ENCODE results near the gene GRB7.
"Not testable (repeated sequence)": the region's sequence is repeated elsewhere in the genome, so short reads cannot be mapped to it uniquely, and the experiment has no call there.

Gene GRB7

DNA sequence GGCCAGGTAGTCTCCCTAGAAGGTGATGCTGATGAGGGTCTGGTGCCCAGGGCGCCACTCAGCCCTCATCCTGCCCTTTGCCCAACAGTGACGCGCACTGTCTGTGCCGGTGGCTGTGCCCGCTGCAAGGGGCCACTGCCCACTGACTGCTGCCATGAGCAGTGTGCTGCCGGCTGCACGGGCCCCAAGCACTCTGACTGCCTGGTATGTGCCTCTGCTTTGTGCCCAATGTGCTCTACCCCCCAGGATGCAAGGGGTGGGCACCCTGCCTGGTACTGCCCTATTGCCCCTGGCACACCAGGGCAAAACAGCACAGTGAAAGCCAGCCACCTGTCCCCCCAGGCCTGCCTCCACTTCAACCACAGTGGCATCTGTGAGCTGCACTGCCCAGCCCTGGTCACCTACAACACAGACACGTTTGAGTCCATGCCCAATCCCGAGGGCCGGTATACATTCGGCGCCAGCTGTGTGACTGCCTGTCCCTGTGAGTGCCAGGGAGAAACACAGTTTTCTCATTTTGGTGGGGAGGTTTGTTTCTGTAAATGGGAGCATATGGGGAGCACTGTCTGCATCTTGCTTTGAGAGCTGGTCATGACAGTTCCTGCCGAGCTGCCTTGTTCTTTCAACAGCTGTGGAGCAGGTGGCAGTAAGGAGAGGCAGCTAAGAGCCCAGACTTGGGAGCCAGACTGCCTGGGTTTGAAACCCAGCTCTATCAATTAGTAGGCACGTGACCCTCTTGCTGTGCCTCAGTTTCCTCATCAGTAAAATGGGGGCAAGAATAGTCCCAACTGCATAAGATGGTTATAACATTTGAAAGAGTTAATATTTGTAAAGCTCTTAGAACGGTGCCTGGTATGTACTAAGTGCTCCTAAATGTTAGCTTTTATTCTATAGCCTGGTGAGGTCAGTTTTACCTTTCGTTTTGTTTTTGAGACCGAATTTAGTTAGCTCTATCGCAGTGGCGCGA, 27.5 kb upstream of the GRB7 start:
- Histone ChIP-seq H3K36me3 (ENCODE audit: insufficient read depth, low read length) (peaks cover 48% of the 10 kb centered on the region), H3K4me3 (ENCODE audit: low read length) (no peak overlapping the region), H3K27me3 (ENCODE audit: control insufficient read depth, insufficient read depth, low read length) (no peaks in the 10 kb centered on the region), H3K9me3 (replicated peaks; ENCODE audit: low read length) (no peaks in the 10 kb centered on the region), H3K4me1 (ENCODE audit: control insufficient read depth, insufficient read depth, low read length) (peaks cover 12% of the 10 kb centered on the region), H3K9ac (ENCODE audit: low read depth, low read length) (no peak overlapping the region), H3K4me2 (ENCODE audit: low read length) (no peak overlapping the region)

DNA sequence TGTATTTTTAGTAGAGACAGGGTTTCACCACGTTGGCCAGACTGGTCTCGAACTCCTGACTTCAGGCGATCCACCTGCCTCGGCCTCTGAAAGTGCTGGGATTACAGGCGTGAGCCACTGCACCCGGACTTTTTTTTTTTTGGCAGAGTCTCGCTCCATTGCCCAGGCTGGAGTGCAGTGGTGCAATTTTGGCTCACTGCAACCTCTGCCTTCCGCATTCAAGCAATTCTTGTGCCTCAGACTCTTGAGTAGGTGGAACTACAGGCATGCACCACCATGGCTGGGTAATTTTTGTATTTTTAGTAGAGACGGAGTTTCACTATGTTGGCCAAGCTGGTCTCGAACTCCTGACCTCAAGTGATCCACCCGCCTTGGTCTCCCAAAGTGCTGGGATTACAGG, 26.7 kb upstream of the GRB7 start:
- H3K36me3 ChIP-seq (ENCODE audit: insufficient read depth, low read length), result peaks cover 54% of the 10 kb centered on the region
- not testable (repeated sequence) for H3K9ac ChIP-seq (ENCODE audit: low read depth, low read length); H3K9me3 ChIP-seq (replicated peaks; ENCODE audit: low read length); H3K4me2 ChIP-seq (ENCODE audit: low read length); H3K4me3 ChIP-seq (ENCODE audit: low read length); H3K4me1 ChIP-seq (ENCODE audit: control insufficient read depth, insufficient read depth, low read length); H3K27me3 ChIP-seq (ENCODE audit: control insufficient read depth, insufficient read depth, low read length)

DNA sequence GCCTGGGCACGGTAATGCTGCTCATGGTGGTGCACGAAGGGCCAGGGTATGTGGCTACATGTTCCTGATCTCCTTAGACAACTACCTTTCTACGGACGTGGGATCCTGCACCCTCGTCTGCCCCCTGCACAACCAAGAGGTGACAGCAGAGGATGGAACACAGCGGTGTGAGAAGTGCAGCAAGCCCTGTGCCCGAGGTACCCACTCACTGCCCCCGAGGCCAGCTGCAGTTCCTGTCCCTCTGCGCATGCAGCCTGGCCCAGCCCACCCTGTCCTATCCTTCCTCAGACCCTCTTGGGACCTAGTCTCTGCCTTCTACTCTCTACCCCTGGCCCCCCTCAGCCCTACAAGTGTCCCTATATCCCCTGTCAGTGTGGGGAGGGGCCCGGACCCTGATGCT, 25.9 kb upstream of the GRB7 start:
- H3K9ac ChIP-seq (ENCODE audit: low read depth, low read length), result no peak overlapping the region
- no peak overlapping the region for H3K4me3 ChIP-seq (ENCODE audit: low read length)
- H3K36me3 ChIP-seq (ENCODE audit: insufficient read depth, low read length), result peaks cover 57% of the 10 kb centered on the region
- H3K4me2 ChIP-seq (ENCODE audit: low read length), result no peak overlapping the region
- no peaks in the 10 kb centered on the region for H3K4me1 ChIP-seq (ENCODE audit: control insufficient read depth, insufficient read depth, low read length)
- H3K27me3 ChIP-seq (ENCODE audit: control insufficient read depth, insufficient read depth, low read length), result no peaks in the 10 kb centered on the region
- H3K9me3 ChIP-seq (replicated peaks; ENCODE audit: low read length), result no peaks in the 10 kb centered on the region

DNA sequence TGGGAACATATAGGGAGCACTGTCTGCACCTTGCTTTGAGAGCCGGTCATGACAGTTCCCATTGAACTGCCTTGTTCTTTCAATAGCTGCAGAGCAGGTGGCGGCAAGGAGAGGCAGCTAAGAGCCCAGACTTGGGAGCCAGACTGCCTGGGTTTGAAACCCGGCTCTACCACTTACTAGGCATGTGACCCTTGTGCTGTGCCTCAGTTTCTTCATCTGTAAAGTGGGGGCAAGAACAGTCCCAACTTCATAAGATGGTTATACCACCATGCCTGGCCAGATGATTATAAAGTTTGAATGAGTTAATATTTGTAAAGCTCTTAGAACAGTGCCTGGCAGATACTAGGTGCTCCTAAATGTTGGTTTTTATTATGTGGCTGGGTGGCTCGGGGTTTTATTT, 23.5 kb upstream of the GRB7 start:
- Histone ChIP-seq H3K27me3 (ENCODE audit: control insufficient read depth, insufficient read depth, low read length) (no peaks in the 10 kb centered on the region), H3K9ac (ENCODE audit: low read depth, low read length) (no peak overlapping the region), H3K9me3 (replicated peaks; ENCODE audit: low read length) (no peaks in the 10 kb centered on the region), H3K36me3 (ENCODE audit: insufficient read depth, low read length) (peaks cover 58% of the 10 kb centered on the region), H3K4me1 (ENCODE audit: control insufficient read depth, insufficient read depth, low read length) (no peaks in the 10 kb centered on the region), H3K4me2 (ENCODE audit: low read length) (no peak overlapping the region), H3K4me3 (ENCODE audit: low read length) (no peak overlapping the region)

DNA sequence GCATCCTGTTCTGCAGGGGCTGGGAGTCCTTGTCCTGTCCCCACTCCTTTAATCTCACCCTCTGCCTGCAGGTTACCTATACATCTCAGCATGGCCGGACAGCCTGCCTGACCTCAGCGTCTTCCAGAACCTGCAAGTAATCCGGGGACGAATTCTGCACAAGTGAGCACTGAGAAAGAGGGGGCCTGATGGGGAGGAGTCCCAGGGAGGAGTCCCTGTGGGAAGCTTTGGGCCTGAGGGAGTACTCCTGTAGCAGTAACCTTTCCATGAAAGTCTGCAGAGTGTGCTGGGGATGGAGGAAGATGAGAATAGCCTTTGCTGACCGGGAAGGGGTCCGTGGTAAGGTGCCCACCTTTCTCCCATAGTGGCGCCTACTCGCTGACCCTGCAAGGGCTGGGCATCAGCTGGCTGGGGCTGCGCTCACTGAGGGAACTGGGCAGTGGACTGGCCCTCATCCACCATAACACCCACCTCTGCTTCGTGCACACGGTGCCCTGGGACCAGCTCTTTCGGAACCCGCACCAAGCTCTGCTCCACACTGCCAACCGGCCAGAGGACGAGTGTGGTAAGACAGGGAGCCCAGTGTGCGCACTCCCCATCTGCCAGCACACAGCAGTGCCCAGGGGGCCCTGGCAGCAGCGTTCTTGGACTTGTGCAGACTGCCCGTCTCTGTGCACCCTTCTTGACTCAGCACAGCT, 22.2 kb upstream of the GRB7 start:
- Histone ChIP-seq H3K9ac (ENCODE audit: low read depth, low read length) (no peak overlapping the region), H3K36me3 (ENCODE audit: insufficient read depth, low read length) (peaks cover 57% of the 10 kb centered on the region), H3K9me3 (replicated peaks; ENCODE audit: low read length) (no peaks in the 10 kb centered on the region), H3K4me3 (ENCODE audit: low read length) (no peak overlapping the region), H3K27me3 (ENCODE audit: control insufficient read depth, insufficient read depth, low read length) (no peaks in the 10 kb centered on the region), H3K4me2 (ENCODE audit: low read length) (no peak overlapping the region), H3K4me1 (ENCODE audit: control insufficient read depth, insufficient read depth, low read length) (no peaks in the 10 kb centered on the region)

DNA sequence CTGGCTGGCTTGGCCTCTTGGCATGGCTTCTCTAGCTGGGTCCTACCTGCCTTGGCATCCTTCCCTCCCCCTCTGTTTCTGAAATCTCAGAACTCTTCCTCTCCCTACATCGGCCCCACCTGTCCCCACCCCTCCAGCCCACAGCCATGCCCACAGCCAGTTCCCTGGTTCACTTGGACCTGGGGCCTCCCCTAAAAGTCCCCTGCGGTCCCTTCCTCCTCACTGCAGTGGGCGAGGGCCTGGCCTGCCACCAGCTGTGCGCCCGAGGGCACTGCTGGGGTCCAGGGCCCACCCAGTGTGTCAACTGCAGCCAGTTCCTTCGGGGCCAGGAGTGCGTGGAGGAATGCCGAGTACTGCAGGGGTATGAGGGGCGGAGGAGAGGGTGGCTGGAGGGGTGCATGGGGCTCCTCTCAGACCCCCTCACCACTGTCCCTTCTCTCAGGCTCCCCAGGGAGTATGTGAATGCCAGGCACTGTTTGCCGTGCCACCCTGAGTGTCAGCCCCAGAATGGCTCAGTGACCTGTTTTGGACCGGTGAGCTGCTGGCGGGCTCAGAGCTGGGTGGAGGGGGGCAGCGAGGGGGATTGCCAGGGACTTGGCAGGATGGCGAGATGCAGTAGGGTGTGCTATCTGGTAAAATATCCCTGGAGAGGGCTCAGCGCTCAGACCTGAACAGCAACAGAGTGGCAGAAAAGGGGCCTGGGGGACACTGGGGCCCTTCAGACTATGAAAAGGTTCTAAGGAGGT, 21.5 kb upstream of the GRB7 start:
- H3K9me3 ChIP-seq (replicated peaks; ENCODE audit: low read length), result no peaks in the 10 kb centered on the region
- no peak overlapping the region for H3K4me3 ChIP-seq (ENCODE audit: low read length)
- peaks cover 52% of the 10 kb centered on the region for H3K36me3 ChIP-seq (ENCODE audit: insufficient read depth, low read length)
- H3K4me2 ChIP-seq (ENCODE audit: low read length), result no peak overlapping the region
- no peaks in the 10 kb centered on the region for H3K4me1 ChIP-seq (ENCODE audit: control insufficient read depth, insufficient read depth, low read length)
- H3K9ac ChIP-seq (ENCODE audit: low read depth, low read length), result no peak overlapping the region
- no peaks in the 10 kb centered on the region for H3K27me3 ChIP-seq (ENCODE audit: control insufficient read depth, insufficient read depth, low read length)

DNA sequence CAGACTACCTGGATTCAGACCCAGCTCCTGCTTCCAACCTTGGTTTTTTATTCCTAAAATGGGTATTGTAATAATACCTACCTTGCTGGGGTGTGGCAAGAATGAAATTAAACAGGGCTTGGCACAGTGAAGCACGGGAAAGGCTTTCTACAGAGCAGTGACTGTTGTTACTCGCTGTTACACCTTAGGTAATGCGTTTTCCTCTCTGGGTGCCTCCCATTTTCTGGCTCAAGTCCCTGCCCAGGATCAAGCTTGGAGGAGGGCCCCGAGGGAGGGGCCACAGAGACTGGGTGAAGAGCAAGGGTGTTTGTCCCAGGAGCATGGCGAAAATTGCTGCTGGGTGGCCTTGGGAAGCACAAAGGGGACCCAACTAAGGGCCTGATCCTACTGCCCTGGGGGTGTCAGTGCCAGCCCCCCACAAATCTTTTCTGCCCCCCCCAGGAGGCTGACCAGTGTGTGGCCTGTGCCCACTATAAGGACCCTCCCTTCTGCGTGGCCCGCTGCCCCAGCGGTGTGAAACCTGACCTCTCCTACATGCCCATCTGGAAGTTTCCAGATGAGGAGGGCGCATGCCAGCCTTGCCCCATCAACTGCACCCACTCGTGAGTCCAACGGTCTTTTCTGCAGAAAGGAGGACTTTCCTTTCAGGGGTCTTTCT, 20.7 kb upstream of the GRB7 start:
- no peak overlapping the region for H3K4me3 ChIP-seq (ENCODE audit: low read length)
- no peak overlapping the region for H3K9ac ChIP-seq (ENCODE audit: low read depth, low read length)
- H3K9me3 ChIP-seq (replicated peaks; ENCODE audit: low read length), result no peaks in the 10 kb centered on the region
- no peaks in the 10 kb centered on the region for H3K27me3 ChIP-seq (ENCODE audit: control insufficient read depth, insufficient read depth, low read length)
- peaks cover 45% of the 10 kb centered on the region for H3K36me3 ChIP-seq (ENCODE audit: insufficient read depth, low read length)
- H3K4me2 ChIP-seq (ENCODE audit: low read length), result no peak overlapping the region
- H3K4me1 ChIP-seq (ENCODE audit: control insufficient read depth, insufficient read depth, low read length), result no peaks in the 10 kb centered on the region

DNA sequence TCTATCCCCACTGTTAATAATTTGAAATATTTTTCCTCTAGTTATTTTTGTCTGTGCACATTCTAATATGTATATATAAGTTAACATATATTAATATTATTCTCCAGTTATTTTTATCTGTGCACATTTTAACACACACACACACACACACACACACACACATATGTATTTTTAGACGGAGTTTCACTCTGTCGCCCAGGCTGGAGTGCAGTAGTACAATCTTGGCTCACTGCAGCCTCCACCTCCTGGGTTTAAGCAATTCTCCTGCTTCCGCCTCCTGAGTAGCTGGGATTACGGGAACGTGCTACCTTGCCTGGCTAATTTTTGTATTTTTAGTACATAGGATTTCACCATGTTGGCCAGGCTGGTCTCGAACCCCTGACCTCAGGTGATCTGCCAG, 20.1 kb upstream of the GRB7 start:
- Histone ChIP-seq H3K9ac (ENCODE audit: low read depth, low read length) (no peak overlapping the region), H3K27me3 (ENCODE audit: control insufficient read depth, insufficient read depth, low read length) (no peaks in the 10 kb centered on the region), H3K4me2 (ENCODE audit: low read length) (no peak overlapping the region), H3K4me1 (ENCODE audit: control insufficient read depth, insufficient read depth, low read length) (no peaks in the 10 kb centered on the region), H3K9me3 (replicated peaks; ENCODE audit: low read length) (no peaks in the 10 kb centered on the region), H3K4me3 (ENCODE audit: low read length) (no peak overlapping the region), H3K36me3 (ENCODE audit: insufficient read depth, low read length) (peaks cover 48% of the 10 kb centered on the region)

DNA sequence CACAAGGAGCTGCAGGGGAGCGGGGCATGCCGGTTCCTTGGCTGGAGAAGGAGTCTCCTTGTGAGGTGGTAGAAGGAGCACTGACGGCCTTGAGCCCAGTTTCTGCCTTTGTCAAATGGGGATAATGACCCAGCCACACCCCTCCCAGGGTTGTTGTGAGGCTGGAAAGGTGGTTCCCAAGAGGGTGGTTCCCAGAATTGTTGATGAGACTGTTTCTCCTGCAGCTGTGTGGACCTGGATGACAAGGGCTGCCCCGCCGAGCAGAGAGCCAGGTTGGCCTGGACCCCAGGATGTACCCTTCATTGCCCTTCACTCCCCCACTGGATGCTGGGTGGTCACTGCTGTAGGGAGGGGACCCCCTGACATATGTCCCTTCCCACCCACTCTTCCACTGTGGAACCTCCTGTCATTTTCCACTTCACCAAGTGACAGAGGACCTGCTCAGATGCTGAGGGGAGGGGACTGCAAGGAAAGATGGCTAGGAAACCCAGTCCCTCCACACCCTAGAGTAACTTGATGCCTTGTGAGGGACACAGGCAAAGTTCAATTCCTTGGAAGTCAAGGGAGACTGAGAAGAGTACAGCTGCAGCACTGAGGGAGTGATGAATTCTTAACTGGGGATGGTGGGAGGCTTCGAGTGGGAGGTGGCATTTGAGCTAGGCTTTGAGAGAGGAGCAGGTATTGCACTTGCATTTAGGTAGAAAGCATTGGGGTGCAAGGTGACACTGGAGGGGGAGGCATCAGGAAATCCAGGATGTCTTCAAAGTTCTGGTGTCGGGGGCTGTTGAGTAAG, 18.0 kb upstream of the GRB7 start:
- Histone ChIP-seq H3K9me3 (replicated peaks; ENCODE audit: low read length) (no peaks in the 10 kb centered on the region), H3K4me3 (ENCODE audit: low read length) (no peak overlapping the region), H3K27me3 (ENCODE audit: control insufficient read depth, insufficient read depth, low read length) (no peaks in the 10 kb centered on the region), H3K4me1 (ENCODE audit: control insufficient read depth, insufficient read depth, low read length) (no peaks in the 10 kb centered on the region), H3K36me3 (ENCODE audit: insufficient read depth, low read length) (peaks cover 51% of the 10 kb centered on the region), H3K4me2 (ENCODE audit: low read length) (no peak overlapping the region), H3K9ac (ENCODE audit: low read depth, low read length) (no peak overlapping the region)

DNA sequence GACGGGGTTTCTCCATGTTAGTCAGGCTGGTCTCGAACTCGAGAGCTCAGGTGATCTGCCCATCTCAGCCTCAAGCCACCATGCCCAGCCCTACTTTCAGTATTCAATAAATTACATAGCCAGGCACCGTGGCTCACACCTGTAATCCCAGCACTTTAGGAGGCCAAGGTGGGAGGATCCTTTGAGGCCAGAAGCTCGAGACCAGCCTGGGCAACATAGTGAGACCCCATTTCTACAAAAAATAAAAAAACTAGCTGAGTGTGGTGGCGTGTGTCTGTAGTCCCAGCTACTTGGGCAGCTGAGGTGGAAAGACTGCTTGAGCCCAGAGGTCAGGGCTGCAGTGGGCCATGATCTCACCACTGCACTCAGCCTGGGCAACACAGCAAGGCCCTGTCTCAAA, 15.6 kb upstream of the GRB7 start:
- no peaks in the 10 kb centered on the region for H3K4me1 ChIP-seq (ENCODE audit: control insufficient read depth, insufficient read depth, low read length)
- no peaks in the 10 kb centered on the region for H3K27me3 ChIP-seq (ENCODE audit: control insufficient read depth, insufficient read depth, low read length)
- H3K4me2 ChIP-seq (ENCODE audit: low read length), result no peak overlapping the region
- H3K4me3 ChIP-seq (ENCODE audit: low read length), result no peak overlapping the region
- H3K9ac ChIP-seq (ENCODE audit: low read depth, low read length), result no peak overlapping the region
- no peaks in the 10 kb centered on the region for H3K9me3 ChIP-seq (replicated peaks; ENCODE audit: low read length)
- peaks cover 56% of the 10 kb centered on the region for H3K36me3 ChIP-seq (ENCODE audit: insufficient read depth, low read length)

Measured in skeletal muscle satellite cell (primary cell).